Tibial nerve (tissue), 4 donors: Measurements from ENCODE around the gene TMEM63A. TPM values are rescaled to one million over a fixed set of nuclear protein-coding genes. Genes with fewer than 3 reads are reported as not detected.

Source experiments
- DNase-seq, 2 donors: peaks; one replicate each; pipeline ENCODE4 v3.0.0-alpha.2; 2019; ENCODE audit warnings: low spot score in 2 of 2
- H3K27ac ChIP-seq, 4 donors: fragments of 200-600 bp; sonication (generic) in 3 of 4; one replicate each; pipeline ENCODE4 v1.5.1; 2017 to 2019; ENCODE audit warnings: mild to moderate bottlenecking in 1 of 4
- H3K27me3 ChIP-seq, 2 donors: fragments of 200-600 bp; sonication (generic) in 1 of 2; one replicate each; pipeline versions ENCODE4 v1.5.1 to v1.6.0; 2017 to 2019
- H3K36me3 ChIP-seq, 3 donors: fragments of 200-600 bp; sonication (generic); one replicate each; pipeline ENCODE4 v1.5.1; 2018 to 2019
- H3K4me1 ChIP-seq, 4 donors: fragments of 200-600 bp; sonication (generic) in 3 of 4; one replicate each; pipeline ENCODE4 v1.5.1; 2017 to 2019
- H3K4me3 ChIP-seq, 4 donors: fragments of 200-600 bp; sonication (generic) in 3 of 4; one replicate each; pipeline ENCODE4 v1.5.1; 2017 to 2019; ENCODE audit warnings: mild to moderate bottlenecking in 1 of 4, moderate library complexity in 1 of 4
- H3K9me3 ChIP-seq, 4 donors: fragments of 200-600 bp; sonication (generic) in 3 of 4; one replicate each; pipeline ENCODE4 v1.5.1; 2017 to 2019
- EP300 ChIP-seq, 2 donors: sonication (generic); formaldehyde crosslinking; IDR thresholded peaks; one replicate each; pipeline ENCODE4 v1.6.1; 2017; ENCODE audit warnings: antibody characterized with exemption in 2 of 2, mild to moderate bottlenecking in 1 of 2
- POLR2A ChIP-seq, 2 donors: fragments of 450-650 bp; IDR thresholded peaks; one replicate each; pipeline ENCODE4 v1.6.1; 2017; ENCODE audit warnings: antibody characterized with exemption in 2 of 2, mild to moderate bottlenecking in 2 of 2, moderate library complexity in 2 of 2
- whole genome bisulfite sequencing, 2 donors: methylation state at CpG; one replicate each; pipeline ENCODE4 v1.1.5; 2018; 5-methylcytosine and 5-hydroxymethylcytosine counted together
- total RNA-seq, 4 donors: library from RNA; depleted of rRNA; stranded (reverse); fragments of >200 nt; gene quantifications; one replicate each; pipeline ENCODE4 v1.1.0, GENCODE V29; 2016
- TF ChIP-seq, protein P1 (sequence below), 5 experiments: fragments of 200-600 bp in 3 of 5; fragments of 450-650 bp in 2 of 5; sonication (generic) in 3 of 5; IDR thresholded peaks; one replicate each; pipeline ENCODE4 v1.5.1; 2016 to 2019; ENCODE audit warnings: antibody characterized with exemption in 5 of 5, mild to moderate bottlenecking in 3 of 5, moderate library complexity in 2 of 5

The TMEM63A gene
- total RNA-seq, 4 donors from 2014 or later = 63.2 to 91.5 (median 66.7) TPM

DNA sequence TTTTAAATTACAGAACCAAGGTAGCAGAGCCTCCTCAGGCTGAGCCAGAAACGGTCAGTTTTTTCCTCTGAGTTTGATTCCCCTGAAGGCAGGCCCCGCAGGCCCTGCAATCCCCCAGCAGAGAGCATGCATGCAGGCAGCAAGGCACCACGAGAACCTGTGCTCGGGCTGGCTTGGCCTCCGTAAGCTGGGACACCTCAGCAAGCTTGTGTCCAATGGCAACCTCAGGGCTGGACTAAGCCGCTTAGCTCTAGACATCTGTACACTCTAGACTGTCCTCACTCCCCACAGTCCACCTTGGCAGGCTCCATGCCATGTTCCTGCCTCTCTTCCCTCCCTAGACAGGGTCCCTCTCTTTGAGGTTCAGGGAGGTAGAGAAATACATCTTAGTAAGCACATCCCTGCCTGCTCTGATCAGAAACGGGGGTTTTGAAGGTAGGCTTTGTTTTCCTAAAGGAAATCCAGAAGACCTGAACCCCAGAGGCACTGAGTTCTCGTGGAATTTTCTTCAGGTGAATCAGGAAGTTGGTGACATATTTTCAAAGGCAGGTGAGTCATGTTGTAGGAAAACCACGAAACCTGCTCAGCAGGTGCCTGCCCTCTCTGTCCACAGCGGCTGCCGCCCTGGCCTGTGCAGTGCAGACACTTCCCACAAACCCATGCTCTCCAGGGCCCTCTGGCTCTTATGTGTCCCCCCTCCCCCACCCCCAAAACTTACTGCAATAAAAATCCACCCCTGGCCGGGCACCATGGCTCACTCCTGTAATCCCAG is 7.0 kb downstream of the TMEM63A start:
- WGBS, 2 donors = 90 to 91% methylated on average over 12 of the region's 12 CpGs
- Histone ChIP-seq H3K4me1 (peaks cover 0 to 38% (median 28%) of the 10 kb centered on the region in 4 donors), H3K9me3 (no peaks in the 10 kb centered on the region), H3K27ac (no peak overlapping the region), H3K4me3 (no peak overlapping the region), H3K27me3 (no peaks in the 10 kb centered on the region), H3K36me3 (peaks cover 0 to 68% (median 18%) of the 10 kb centered on the region in 3 donors)
- DNase-seq = no peak
- TF ChIP-seq EP300 (IDR thresholded peaks at IDR 0.05) (no peak), POLR2A (IDR thresholded peaks at IDR 0.05) (no peak)
- TF ChIP-seq, protein P1, sequence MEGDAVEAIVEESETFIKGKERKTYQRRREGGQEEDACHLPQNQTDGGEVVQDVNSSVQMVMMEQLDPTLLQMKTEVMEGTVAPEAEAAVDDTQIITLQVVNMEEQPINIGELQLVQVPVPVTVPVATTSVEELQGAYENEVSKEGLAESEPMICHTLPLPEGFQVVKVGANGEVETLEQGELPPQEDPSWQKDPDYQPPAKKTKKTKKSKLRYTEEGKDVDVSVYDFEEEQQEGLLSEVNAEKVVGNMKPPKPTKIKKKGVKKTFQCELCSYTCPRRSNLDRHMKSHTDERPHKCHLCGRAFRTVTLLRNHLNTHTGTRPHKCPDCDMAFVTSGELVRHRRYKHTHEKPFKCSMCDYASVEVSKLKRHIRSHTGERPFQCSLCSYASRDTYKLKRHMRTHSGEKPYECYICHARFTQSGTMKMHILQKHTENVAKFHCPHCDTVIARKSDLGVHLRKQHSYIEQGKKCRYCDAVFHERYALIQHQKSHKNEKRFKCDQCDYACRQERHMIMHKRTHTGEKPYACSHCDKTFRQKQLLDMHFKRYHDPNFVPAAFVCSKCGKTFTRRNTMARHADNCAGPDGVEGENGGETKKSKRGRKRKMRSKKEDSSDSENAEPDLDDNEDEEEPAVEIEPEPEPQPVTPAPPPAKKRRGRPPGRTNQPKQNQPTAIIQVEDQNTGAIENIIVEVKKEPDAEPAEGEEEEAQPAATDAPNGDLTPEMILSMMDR (IDR thresholded peaks at IDR 0.05) = no peak

DNA sequence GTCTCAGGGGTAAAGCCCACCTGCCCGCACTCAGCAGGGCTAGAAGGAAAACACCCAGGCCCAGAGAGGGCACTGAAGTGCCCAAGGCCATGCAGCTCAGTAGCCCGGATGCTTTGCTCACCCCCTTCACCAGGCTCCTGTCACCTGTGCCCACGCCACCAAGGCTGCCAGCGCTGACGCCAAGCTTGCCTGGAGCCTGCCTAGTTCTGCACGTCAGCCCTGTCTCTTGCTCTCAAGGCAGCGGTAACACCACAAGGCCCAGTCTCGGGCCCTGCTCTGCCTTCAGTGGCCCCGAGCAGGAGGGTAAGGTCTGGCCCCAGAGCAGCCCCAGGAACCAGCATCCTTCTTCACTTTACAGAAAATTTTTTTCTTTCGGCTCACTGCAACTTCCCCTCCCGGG is 7.7 kb downstream of the TMEM63A start:
- WGBS, 2 donors = 91 to 93% methylated on average over 11 of the region's 11 CpGs

DNA sequence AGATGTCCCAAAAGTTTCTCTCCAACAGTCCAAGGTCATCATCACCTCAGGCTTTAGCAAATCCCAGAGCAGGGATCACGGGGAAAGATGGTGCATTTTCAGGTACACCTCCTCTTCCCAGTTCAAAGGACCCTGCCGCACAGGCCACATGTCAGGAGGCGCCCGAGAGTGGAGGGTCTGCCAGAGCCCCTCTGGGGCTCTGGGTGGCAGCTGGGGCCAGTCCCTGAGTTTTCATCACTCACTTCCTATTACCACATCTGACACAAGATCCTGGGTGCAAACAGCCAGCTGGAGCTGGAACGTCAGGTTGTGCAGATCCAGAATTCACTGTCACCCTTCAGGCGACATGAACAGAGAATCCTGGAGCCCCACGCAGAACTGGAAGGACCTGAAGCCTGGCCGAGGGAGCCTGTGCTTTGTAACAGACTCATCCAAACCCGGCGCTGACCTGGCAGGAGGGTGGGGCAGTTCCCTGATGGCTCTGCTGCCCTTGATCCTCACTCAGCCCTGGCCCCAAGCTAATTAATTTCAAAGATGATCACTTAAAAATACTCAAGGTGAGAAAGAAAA is 8.8 kb downstream of the TMEM63A start:
- no peak overlapping the region for H3K27ac ChIP-seq

More for the DNA sequence above, 7.7 kb downstream of the TMEM63A start:
- H3K27ac ChIP-seq = no peak overlapping the region
- no peak overlapping the region for H3K4me3 ChIP-seq
- peaks cover 0 to 76% (median 18%) of the 10 kb centered on the region in 3 donors for H3K36me3 ChIP-seq
- DNase-seq = no peak
- no peaks in the 10 kb centered on the region for H3K9me3 ChIP-seq
- H3K27me3 ChIP-seq = no peaks in the 10 kb centered on the region
- H3K4me1 ChIP-seq = peaks cover 0 to 30% (median 22%) of the 10 kb centered on the region in 4 donors
- no peak for TF ChIP-seq POLR2A (IDR thresholded peaks at IDR 0.05)
- TF ChIP-seq EP300 (IDR thresholded peaks at IDR 0.05) = no peak
- TF ChIP-seq, protein P1 (IDR thresholded peaks at IDR 0.05) = no peak

DNA sequence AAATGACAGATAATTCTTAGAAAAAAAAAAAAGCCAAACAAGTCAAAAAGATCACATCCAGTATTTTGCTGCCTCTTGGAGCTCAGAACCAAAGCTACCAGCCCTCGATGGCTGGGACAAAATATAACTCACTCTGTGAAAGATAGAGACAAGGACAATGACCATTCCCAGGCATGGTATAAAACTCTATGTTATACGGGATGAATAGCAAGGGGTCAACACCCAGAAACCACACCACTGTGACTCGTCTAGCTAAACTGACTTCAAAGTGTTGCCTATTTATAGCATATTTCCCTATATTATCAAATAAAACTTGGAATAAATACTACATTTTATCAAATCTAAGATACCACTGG is 10.1 kb downstream of the TMEM63A start:
- H3K4me3 ChIP-seq = no peak overlapping the region
- H3K9me3 ChIP-seq = no peaks in the 10 kb centered on the region
- no peaks in the 10 kb centered on the region for H3K27me3 ChIP-seq
- DNase-seq = no peak
- TF ChIP-seq, protein P1 (IDR thresholded peaks at IDR 0.05) = no peak
- no peak for TF ChIP-seq EP300 (IDR thresholded peaks at IDR 0.05)
- TF ChIP-seq POLR2A (IDR thresholded peaks at IDR 0.05) = no peak
- WGBS, 2 donors = 66 to 69% methylated on average over 3 of the region's 3 CpGs
- no peak overlapping the region for H3K27ac ChIP-seq
- peaks cover 0 to 97% (median 25%) of the 10 kb centered on the region in 3 donors for H3K36me3 ChIP-seq
- peaks cover 0 to 7% (median 0%) of the 10 kb centered on the region in 4 donors for H3K4me1 ChIP-seq

More for the DNA sequence above, 8.8 kb downstream of the TMEM63A start:
- no peaks in the 10 kb centered on the region for H3K27me3 ChIP-seq
- peaks cover 0 to 20% (median 11%) of the 10 kb centered on the region in 4 donors for H3K4me1 ChIP-seq
- WGBS, 2 donors = 81 to 89% methylated on average over 10 of the region's 10 CpGs
- no peak for DNase-seq
- H3K9me3 ChIP-seq = no peaks in the 10 kb centered on the region
- TF ChIP-seq, protein P1 (IDR thresholded peaks at IDR 0.05) = no peak
- TF ChIP-seq EP300 (IDR thresholded peaks at IDR 0.05) = no peak
- TF ChIP-seq POLR2A (IDR thresholded peaks at IDR 0.05) = no peak
- peaks cover 0 to 87% (median 18%) of the 10 kb centered on the region in 3 donors for H3K36me3 ChIP-seq
- no peak overlapping the region for H3K4me3 ChIP-seq
